Measurements from ENCODE around the gene CARMIL1.

Gene CARMIL1

DNA sequence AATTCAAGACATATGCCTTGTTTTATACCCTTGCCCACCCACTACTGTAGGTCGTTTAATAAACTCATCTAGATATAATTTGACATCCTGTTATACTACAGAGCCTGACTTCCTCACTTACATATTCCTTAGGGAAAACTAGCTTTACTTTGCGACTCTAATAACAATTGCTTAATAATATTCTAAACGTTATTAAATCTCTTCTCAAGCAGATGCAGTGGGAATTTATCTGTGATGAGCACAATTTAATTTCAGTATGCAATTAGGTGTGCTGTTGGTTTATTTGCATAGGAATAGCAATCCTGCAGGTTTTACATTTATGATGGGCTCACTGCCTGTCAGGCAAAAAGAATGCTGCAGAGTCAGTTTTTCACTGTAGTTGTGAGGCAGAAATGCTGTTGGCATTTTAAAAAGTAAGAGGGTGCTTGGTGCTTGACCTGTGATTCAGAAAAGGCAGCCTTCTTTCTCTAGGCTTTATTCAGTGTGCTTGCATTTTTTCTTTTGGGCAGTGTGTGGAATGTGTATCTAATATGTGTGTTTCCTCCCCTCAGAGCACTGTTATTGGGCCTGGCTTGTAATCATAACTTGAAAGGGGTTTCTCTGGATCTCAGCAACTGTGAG is 220.6 kb downstream of the CARMIL1 start:
- no peak overlapping the region for H3K27ac ChIP-seq
- no peak overlapping the region for H3K4me2 ChIP-seq
- H3K4me3 ChIP-seq (IDR thresholded peaks at IDR 0.05; ENCODE audit: insufficient read depth, low read depth, low read length), result no peak overlapping the region
- H3K79me2 ChIP-seq (ENCODE audit: insufficient read depth, low read depth), result no peaks in the 10 kb centered on the region
- no peak overlapping the region for H3K9ac ChIP-seq
- no peaks in the 10 kb centered on the region for H4K20me1 ChIP-seq (ENCODE audit: insufficient read depth)
- H3K4me1 ChIP-seq (ENCODE audit: low read depth, poor library complexity, severe bottlenecking), result no peaks in the 10 kb centered on the region
- H2AFZ ChIP-seq (ENCODE audit: low read depth), result no peak overlapping the region
- no peaks in the 10 kb centered on the region for H3K36me3 ChIP-seq (ENCODE audit: insufficient read depth)
- TF ChIP-seq, protein P1, sequence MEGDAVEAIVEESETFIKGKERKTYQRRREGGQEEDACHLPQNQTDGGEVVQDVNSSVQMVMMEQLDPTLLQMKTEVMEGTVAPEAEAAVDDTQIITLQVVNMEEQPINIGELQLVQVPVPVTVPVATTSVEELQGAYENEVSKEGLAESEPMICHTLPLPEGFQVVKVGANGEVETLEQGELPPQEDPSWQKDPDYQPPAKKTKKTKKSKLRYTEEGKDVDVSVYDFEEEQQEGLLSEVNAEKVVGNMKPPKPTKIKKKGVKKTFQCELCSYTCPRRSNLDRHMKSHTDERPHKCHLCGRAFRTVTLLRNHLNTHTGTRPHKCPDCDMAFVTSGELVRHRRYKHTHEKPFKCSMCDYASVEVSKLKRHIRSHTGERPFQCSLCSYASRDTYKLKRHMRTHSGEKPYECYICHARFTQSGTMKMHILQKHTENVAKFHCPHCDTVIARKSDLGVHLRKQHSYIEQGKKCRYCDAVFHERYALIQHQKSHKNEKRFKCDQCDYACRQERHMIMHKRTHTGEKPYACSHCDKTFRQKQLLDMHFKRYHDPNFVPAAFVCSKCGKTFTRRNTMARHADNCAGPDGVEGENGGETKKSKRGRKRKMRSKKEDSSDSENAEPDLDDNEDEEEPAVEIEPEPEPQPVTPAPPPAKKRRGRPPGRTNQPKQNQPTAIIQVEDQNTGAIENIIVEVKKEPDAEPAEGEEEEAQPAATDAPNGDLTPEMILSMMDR (conservative IDR thresholded peaks at IDR 0.05; ENCODE audit: low read depth, low read length), result no peak
- H3K27me3 ChIP-seq (ENCODE audit: insufficient read depth, low read depth), result no peaks in the 10 kb centered on the region

DNA sequence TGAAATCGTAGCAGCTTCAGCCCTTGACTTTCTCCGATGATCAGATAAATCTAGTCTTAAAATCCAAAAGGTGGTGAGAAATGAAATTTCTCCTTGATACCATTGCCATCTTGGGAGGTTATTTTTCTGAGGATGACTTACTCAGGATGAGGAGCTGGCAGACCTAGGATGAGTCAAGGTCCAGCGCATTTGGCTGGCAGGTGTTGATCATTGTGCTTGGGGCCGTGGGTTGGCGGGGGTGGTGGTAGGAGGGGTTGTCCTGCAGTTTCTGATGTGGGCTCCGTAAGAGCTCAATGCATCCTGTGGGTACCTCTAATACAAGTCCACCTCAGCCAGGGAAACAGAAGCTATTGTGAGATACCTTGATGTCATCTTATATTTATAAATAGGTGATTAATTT is 224.5 kb downstream of the CARMIL1 start:
- no peaks in the 10 kb centered on the region for H3K79me2 ChIP-seq (ENCODE audit: insufficient read depth, low read depth)
- no peak overlapping the region for H3K4me2 ChIP-seq
- H3K9ac ChIP-seq, result no peak overlapping the region
- no peaks in the 10 kb centered on the region for H4K20me1 ChIP-seq (ENCODE audit: insufficient read depth)
- H2AFZ ChIP-seq (ENCODE audit: low read depth), result no peak overlapping the region
- H3K4me3 ChIP-seq (IDR thresholded peaks at IDR 0.05; ENCODE audit: insufficient read depth, low read depth, low read length), result no peak overlapping the region
- H3K27ac ChIP-seq, result no peak overlapping the region
- H3K27me3 ChIP-seq (ENCODE audit: insufficient read depth, low read depth), result no peaks in the 10 kb centered on the region
- no peaks in the 10 kb centered on the region for H3K36me3 ChIP-seq (ENCODE audit: insufficient read depth)
- H3K4me1 ChIP-seq (ENCODE audit: low read depth, poor library complexity, severe bottlenecking), result no peaks in the 10 kb centered on the region
- TF ChIP-seq, protein P1 (conservative IDR thresholded peaks at IDR 0.05; ENCODE audit: low read depth, low read length), result no peak

DNA sequence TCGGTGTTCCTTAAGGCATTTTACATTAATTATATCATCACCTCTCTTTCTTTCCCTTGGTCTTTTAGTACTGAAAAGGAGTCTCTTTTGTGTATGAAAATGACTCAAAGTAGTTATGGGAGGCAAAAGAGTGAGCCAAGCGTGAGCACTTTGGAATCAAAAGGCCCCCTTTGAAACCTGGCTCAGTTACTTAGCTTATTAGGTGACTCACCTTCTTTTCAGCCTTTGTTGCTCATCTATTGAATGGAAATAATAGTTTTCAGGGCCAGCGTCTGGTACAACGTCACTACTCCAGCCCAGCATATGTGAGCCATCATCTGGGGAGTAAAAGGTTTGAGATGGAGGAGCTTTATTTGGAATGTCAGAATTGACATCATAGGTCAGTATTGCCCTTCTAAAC is 225.5 kb downstream of the CARMIL1 start:
- no peaks in the 10 kb centered on the region for H4K20me1 ChIP-seq (ENCODE audit: insufficient read depth)
- H3K9ac ChIP-seq, result no peak overlapping the region
- H3K4me2 ChIP-seq, result no peak overlapping the region
- no peak overlapping the region for H3K27ac ChIP-seq
- H3K4me1 ChIP-seq (ENCODE audit: low read depth, poor library complexity, severe bottlenecking), result no peaks in the 10 kb centered on the region
- TF ChIP-seq, protein P1 (conservative IDR thresholded peaks at IDR 0.05; ENCODE audit: low read depth, low read length), result no peak
- H2AFZ ChIP-seq (ENCODE audit: low read depth), result no peak overlapping the region
- H3K4me3 ChIP-seq (IDR thresholded peaks at IDR 0.05; ENCODE audit: insufficient read depth, low read depth, low read length), result no peak overlapping the region
- H3K79me2 ChIP-seq (ENCODE audit: insufficient read depth, low read depth), result no peaks in the 10 kb centered on the region
- H3K36me3 ChIP-seq (ENCODE audit: insufficient read depth), result no peaks in the 10 kb centered on the region
- no peaks in the 10 kb centered on the region for H3K27me3 ChIP-seq (ENCODE audit: insufficient read depth, low read depth)

DNA sequence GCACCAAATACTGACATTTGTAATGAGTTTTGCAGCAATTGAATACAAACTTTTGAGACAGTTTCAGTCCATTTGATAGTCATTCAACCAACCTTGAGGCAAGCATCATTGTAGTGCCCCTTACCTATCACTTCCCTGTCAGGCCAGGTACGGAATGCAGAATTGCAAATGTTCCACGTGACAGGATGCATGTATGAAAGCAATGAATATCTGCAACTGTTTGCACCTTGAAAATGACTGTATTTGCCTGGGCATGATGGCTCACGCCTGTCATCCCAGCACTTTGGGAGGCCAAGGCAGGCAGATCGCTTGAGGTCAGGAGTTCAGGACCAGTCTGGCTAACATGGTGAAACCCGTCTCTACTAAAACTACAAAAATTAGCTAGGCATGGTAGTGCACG is 226.8 kb downstream of the CARMIL1 start:
- Histone ChIP-seq H3K27me3 (ENCODE audit: insufficient read depth, low read depth) (no peaks in the 10 kb centered on the region), H3K79me2 (ENCODE audit: insufficient read depth, low read depth) (no peaks in the 10 kb centered on the region), H3K4me2 (no peak overlapping the region), H4K20me1 (ENCODE audit: insufficient read depth) (no peaks in the 10 kb centered on the region), H3K4me3 (IDR thresholded peaks at IDR 0.05; ENCODE audit: insufficient read depth, low read depth, low read length) (no peak overlapping the region), H3K9ac (no peak overlapping the region), H3K4me1 (ENCODE audit: low read depth, poor library complexity, severe bottlenecking) (no peaks in the 10 kb centered on the region), H3K36me3 (ENCODE audit: insufficient read depth) (no peaks in the 10 kb centered on the region), H3K27ac (no peak overlapping the region), H2AFZ (ENCODE audit: low read depth) (no peak overlapping the region)
- TF ChIP-seq, protein P1 (conservative IDR thresholded peaks at IDR 0.05; ENCODE audit: low read depth, low read length), result no peak

Measured in KMS-11 (cell line).